Astrocyte (in vitro differentiated cells and primary cell): ENCODE data around the gene NCKAP1. TPM values are rescaled to one million over a fixed set of nuclear protein-coding genes. Genes with fewer than 3 reads are reported as not detected.
"Not testable (repeated sequence)": the region's sequence is repeated elsewhere in the genome, so short reads cannot be mapped to it uniquely, and the experiment has no call there.

ENCODE experiments used
- DNase-seq: peaks from one replicate; pipeline ENCODE4 v3.0.0-alpha.2; 2010; ENCODE audit warnings: low read depth
- FAIRE-seq: peaks from 2 replicates; lab custom pipeline; 2011; peaks lifted over from hg19 to GRCh38; lab: Jason Lieb, UNC
- H2AFZ ChIP-seq: 2 replicates; pipeline ENCODE4 v1.6.0; 2012; ENCODE audit warnings: low read depth, low read length, inconsistent platforms
- H3K27ac ChIP-seq: 2 replicates; pipeline ENCODE4 v1.5.1; 2011; ENCODE audit warnings: low read depth, low read length, inconsistent platforms
- H3K27me3 ChIP-seq: 2 replicates; pipeline ENCODE4 v1.6.0; 2011; ENCODE audit warnings: low read length, inconsistent platforms; ENCODE audit not compliant: insufficient read depth
- H3K36me3 ChIP-seq: 2 replicates; pipeline ENCODE4 v1.5.1; 2011; ENCODE audit warnings: low read length, inconsistent platforms; ENCODE audit not compliant: insufficient read depth
- H3K4me1 ChIP-seq: 2 replicates; pipeline ENCODE4 v1.5.1; 2011; ENCODE audit warnings: low read length, inconsistent platforms; ENCODE audit not compliant: insufficient read depth
- H3K4me2 ChIP-seq: 2 replicates; pipeline ENCODE4 v1.6.0; 2012; ENCODE audit warnings: low read length, inconsistent platforms
- H3K4me3 ChIP-seq: 2 replicates; pipeline ENCODE4 v1.5.1; 2011; ENCODE audit warnings: low read depth, mild to moderate bottlenecking, low read length, inconsistent platforms; ENCODE audit not compliant: insufficient read depth
- H3K79me2 ChIP-seq: 2 replicates; pipeline ENCODE4 v1.6.0; 2012; ENCODE audit warnings: mild to moderate bottlenecking, low read length, inconsistent platforms; ENCODE audit not compliant: insufficient read depth
- H3K9ac ChIP-seq: 2 replicates; pipeline ENCODE4 v1.6.0; 2012; ENCODE audit warnings: mild to moderate bottlenecking, low read length, inconsistent platforms
- H3K9me3 ChIP-seq: 2 replicates; pipeline ENCODE4 v1.5.1; 2012; ENCODE audit warnings: low read depth, mild to moderate bottlenecking, low read length, inconsistent platforms; ENCODE audit not compliant: insufficient read depth
- H4K20me1 ChIP-seq: 2 replicates; pipeline ENCODE4 v1.6.0; 2012; ENCODE audit warnings: low read length, inconsistent platforms; ENCODE audit not compliant: insufficient read depth
- H3K27ac Mint-ChIP-seq: one replicate; pipeline ENCODE4 v1.8.0; 2021; ENCODE audit warnings: mild to moderate bottlenecking, mixed read lengths; ENCODE audit not compliant: unreplicated experiment
- H3K27me3 Mint-ChIP-seq: one replicate; pipeline ENCODE4 v1.8.0; 2021; ENCODE audit warnings: low read depth, mixed read lengths; ENCODE audit not compliant: unreplicated experiment
- H3K36me3 Mint-ChIP-seq: one replicate; pipeline ENCODE4 v1.8.0; 2021; ENCODE audit warnings: low read depth, mixed read lengths; ENCODE audit not compliant: unreplicated experiment
- H3K4me1 Mint-ChIP-seq: one replicate; pipeline ENCODE4 v1.8.0; 2021; ENCODE audit warnings: low read depth, mixed read lengths; ENCODE audit not compliant: unreplicated experiment
- H3K4me3 Mint-ChIP-seq: one replicate; pipeline ENCODE4 v1.8.0; 2021; ENCODE audit warnings: mild to moderate bottlenecking, moderate library complexity, mixed read lengths; ENCODE audit not compliant: unreplicated experiment
- H3K9me3 Mint-ChIP-seq: one replicate; pipeline ENCODE4 v1.8.0; 2021; ENCODE audit warnings: mild to moderate bottlenecking, mixed read lengths; ENCODE audit not compliant: unreplicated experiment
- CTCF ChIP-seq: IDR thresholded peaks from 2 replicates; pipeline ENCODE4 v1.5.1; 2011; ENCODE audit warnings: low read depth, mild to moderate bottlenecking, inconsistent platforms, low read length, moderate library complexity; ENCODE audit not compliant: insufficient read depth
- EZH2 ChIP-seq: IDR thresholded peaks from 2 replicates; pipeline ENCODE4 v1.6.1; 2012; ENCODE audit warnings: mild to moderate bottlenecking, low read length, inconsistent platforms; ENCODE audit not compliant: insufficient read depth
- total RNA-seq: library from RNA; stranded (reverse); gene quantifications from 2 replicates; pipeline ENCODE4 v1.2.1, GENCODE V29; 2021

The NCKAP1 gene
- total RNA-seq, 1 donor from 2014 or later: 164 TPM

- Mint-ChIP-seq H3K27me3 (no peaks in the 10 kb centered on the region), H3K36me3 (peaks cover 21% of the 10 kb centered on the region), H3K9me3 (no peaks in the 10 kb centered on the region), H3K4me1 (no peaks in the 10 kb centered on the region), H3K4me3 (no peak overlapping the region), H3K27ac (no peak overlapping the region)
- H3K4me1 ChIP-seq: no peaks in the 10 kb centered on the region
- TF ChIP-seq CTCF (no peak), EZH2 (no peak)
- H3K4me2 ChIP-seq: no peak overlapping the region
- no peak overlapping the region for H3K4me3 ChIP-seq
- H3K36me3 ChIP-seq: peaks cover 23% of the 10 kb centered on the region
- H2AFZ ChIP-seq: no peak overlapping the region
- no peaks in the 10 kb centered on the region for H4K20me1 ChIP-seq
- no peaks in the 10 kb centered on the region for H3K27me3 ChIP-seq
- H3K9ac ChIP-seq: no peak overlapping the region
- DNase-seq (no peak), FAIRE-seq (no peak)
- H3K9me3 ChIP-seq: no peaks in the 10 kb centered on the region
- H3K27ac ChIP-seq: no peak overlapping the region
- H3K79me2 ChIP-seq: peaks cover 10% of the 10 kb centered on the region
Observed at GRCh38 chr2:182962641-182963040, 75.6 kb downstream of the NCKAP1 start.

GRCh38 chr2:182960869-182961268 lies 77.4 kb downstream of the NCKAP1 start:
- H3K27ac Mint-ChIP-seq, H3K9me3 ChIP-seq, H3K4me1 ChIP-seq, H3K4me1 Mint-ChIP-seq, DNase-seq, H3K4me3 Mint-ChIP-seq, H4K20me1 ChIP-seq, H3K4me2 ChIP-seq, H3K9me3 Mint-ChIP-seq, H3K9ac ChIP-seq, H3K27me3 ChIP-seq, H3K79me2 ChIP-seq, H3K4me3 ChIP-seq, H2AFZ ChIP-seq, H3K27ac ChIP-seq, FAIRE-seq, H3K27me3 Mint-ChIP-seq: not testable (repeated sequence)
- H3K36me3 ChIP-seq: peaks cover 27% of the 10 kb centered on the region
- H3K36me3 Mint-ChIP-seq: peaks cover 21% of the 10 kb centered on the region

GRCh38 chr2:182954789-182955188 lies 83.5 kb downstream of the NCKAP1 start:
- peaks cover 9% of the 10 kb centered on the region for H3K4me1 Mint-ChIP-seq
- Histone ChIP-seq H3K9me3 (no peaks in the 10 kb centered on the region), H3K4me2 (no peak overlapping the region), H3K27ac (no peak overlapping the region), H4K20me1 (peaks cover 3% of the 10 kb centered on the region), H3K27me3 (no peaks in the 10 kb centered on the region), H3K9ac (no peak overlapping the region), H3K4me3 (no peak overlapping the region), H3K4me1 (peaks cover under 1% of the 10 kb centered on the region), H2AFZ (no peak overlapping the region), H3K36me3 (peaks cover 19% of the 10 kb centered on the region), H3K79me2 (peaks cover 7% of the 10 kb centered on the region)
- no peak overlapping the region for H3K27ac Mint-ChIP-seq
- peaks cover 15% of the 10 kb centered on the region for H3K36me3 Mint-ChIP-seq
- DNase-seq (no peak), FAIRE-seq (no peak)
- H3K27me3 Mint-ChIP-seq: no peaks in the 10 kb centered on the region
- peaks cover 1% of the 10 kb centered on the region for H3K9me3 Mint-ChIP-seq
- TF ChIP-seq EZH2 (no peak), CTCF (no peak)
- no peak overlapping the region for H3K4me3 Mint-ChIP-seq
